Peyer's patch (tissue), 4 donors: Measurements from ENCODE around the gene TTC28.

ENCODE experiments used
- CTCF ChIP-seq, 6 experiments: fragments of 450-650 bp in 4 of 6; fragments of 200-600 bp in 2 of 6; sonication (generic) in 1 of 6; IDR thresholded peaks; one replicate each; pipeline ENCODE4 v1.5.1; 2017 to 2019; ENCODE audit warnings: antibody characterized with exemption in 6 of 6, mild to moderate bottlenecking in 3 of 6, moderate library complexity in 1 of 6
- POLR2A ChIP-seq, 2 donors: fragments of 450-650 bp; IDR thresholded peaks; one replicate each; pipeline ENCODE4 v1.5.1; 2017; ENCODE audit warnings: antibody characterized with exemption in 2 of 2, mild to moderate bottlenecking in 2 of 2, moderate library complexity in 2 of 2

- TF ChIP-seq CTCF (IDR thresholded peaks at IDR 0.05): no peak
- no peak for TF ChIP-seq POLR2A (IDR thresholded peaks at IDR 0.05)
Observed at GRCh38 chr22:28108851-28109250, 570.8 kb downstream of the TTC28 start.
